ENCODE results near the gene PARP6. TPM values are rescaled to one million over a fixed set of nuclear protein-coding genes. Genes with fewer than 3 reads are reported as not detected.
A peak's percentile ranks its signal among the peaks of the same experiment; 100 is the strongest.

PARP6 gene
- total and polyA plus RNA-seq, 2 of the 8 experiments (the other 6 are each of a cell fraction or from before 2014, with no cell fraction given), result 39.8 to 45.3 TPM

- no peak for DNase-seq (ENCODE audit: low read depth in 1 of 2, low spot score in 2 of 2)
- H2BK20ac ChIP-seq (ENCODE audit: low read length), result no peak overlapping the region
Observed at GRCh38 chr15:72198356-72199204, 73.8 kb downstream of the PARP6 start.

More at GRCh38 chr15:72198356-72199204, 73.8 kb downstream of the PARP6 start:
- Histone ChIP-seq H3K79me1 (ENCODE audit: low read depth, low read length) (no peaks in the 10 kb centered on the region), H3K23me2 (ENCODE audit: low read depth, low read length) (peaks cover 9% of the 10 kb centered on the region), H4K5ac (ENCODE audit: insufficient read length, low read depth, low read length) (no peak overlapping the region), H3K27ac (ENCODE audit: low read depth, low read length) (no peak overlapping the region), H3K18ac (ENCODE audit: extremely low read depth, low read length) (no peak overlapping the region), H4K91ac (replicated peaks; ENCODE audit: insufficient read length, low read length) (no peak overlapping the region), H4K20me1 (replicated peaks in 1 of 2; ENCODE audit: control insufficient read depth in 1 of 2, insufficient read depth in 2 of 2, low read length in 2 of 2) (peaks cover 21 to 26% of the 10 kb centered on the region in 2 experiments), H3K9ac (replicated peaks in 1 of 4; ENCODE audit: extremely low read depth in 1 of 4, low read depth in 3 of 4, low read length in 3 of 4) (no peak overlapping the region), H4K8ac (ENCODE audit: extremely low read depth, insufficient read depth, low read length) (no peak overlapping the region), H3K14ac (ENCODE audit: insufficient read length) (no peak overlapping the region), H3K4me3 (ENCODE audit: extremely low read depth in 1 of 4, insufficient read depth in 2 of 4, low read depth in 3 of 4, low read length in 4 of 4) (peak overlapping the region in 1 of 4 experiments; percentile 56; a peak in 2 of 8 replicates), H2AK5ac (ENCODE audit: low read depth, low read length) (no peak overlapping the region), H3K79me2 (ENCODE audit: control insufficient read depth in 1 of 2, insufficient read depth in 2 of 2, low read length in 2 of 2) (no peaks in the 10 kb centered on the region), H3K4me1 (replicated peaks in 1 of 4; ENCODE audit: control insufficient read depth in 3 of 4, insufficient read depth in 4 of 4, low read length in 3 of 4) (peaks cover 2 to 8% (median 4%) of the 10 kb centered on the region in 4 experiments; a peak in 6 of 7 replicates), H3K23ac (ENCODE audit: insufficient read length) (no peak overlapping the region), H3K56ac (replicated peaks; ENCODE audit: insufficient read length, low read depth, low read length) (no peak overlapping the region), H2BK120ac (replicated peaks; ENCODE audit: low read depth, low read length) (no peak overlapping the region), H3K27me3 (replicated peaks in 1 of 4; ENCODE audit: control insufficient read depth in 3 of 4, extremely low read depth in 1 of 4, insufficient read depth in 3 of 4, low read length in 3 of 4) (peaks cover 7 to 21% (median 17%) of the 10 kb centered on the region in 4 experiments; a peak in 6 of 7 replicates), H3K4me2 (ENCODE audit: insufficient read depth in 1 of 2, low read depth in 2 of 2, low read length in 2 of 2) (peak overlapping the region; percentile 74 to 85), H2AFZ (ENCODE audit: low read length) (no peak overlapping the region), H3K4ac (replicated peaks; ENCODE audit: insufficient read length, low read depth, low read length) (no peak overlapping the region), H2BK15ac (ENCODE audit: low read length) (no peak overlapping the region), H2BK5ac (ENCODE audit: low read depth, low read length) (no peak overlapping the region), H3K36me3 (ENCODE audit: control insufficient read depth in 2 of 4, insufficient read depth in 4 of 4, low read length in 3 of 4) (peaks cover 32 to 47% (median 45%) of the 10 kb centered on the region in 4 experiments), H3K9me3 (ENCODE audit: insufficient read depth in 2 of 2, low read depth in 1 of 2, low read length in 1 of 2) (no peaks in the 10 kb centered on the region), H2BK12ac (ENCODE audit: low read depth, low read length) (no peak overlapping the region)
- CTCF ChIA-PET (ENCODE audit: partially characterized antibody), result interaction anchor here (0.7 to 4.3 kb wide), 15 partner anchors 10 to 396 kb away, joined by 3 to 32 read pairs (median 5); partner anchors contain the start of gene PKM
- WGBS, 2 experiments (ENCODE audit: extremely low coverage in 1 of 2, insufficient coverage in 1 of 2, insufficient read length in 1 of 2, insufficient replicate concordance in 2 of 2, low coverage in 1 of 2, low lambda C conversion rate in 2 of 2, missing lambda C conversion rate in 1 of 2), result 81% methylated on average over 9 of the region's 11 CpGs; no CpG with 5 or more reads in 1 of the 2 experiments
- FAIRE-seq, result no peak
- POLR2A ChIA-PET (ENCODE audit: partially characterized antibody), result interaction anchor here (0.8 to 4.4 kb wide), 13 partner anchors 8 to 294 kb away, joined by 3 to 33 read pairs (median 4); partner anchors contain the start of genes MYO9A, PKM and SENP8
- TF ChIP-seq POLR2A (IDR thresholded peaks at IDR 0.05; ENCODE audit: control extremely low read depth in 1 of 2, low read depth in 2 of 2, low read length in 2 of 2) (peak in 1 of 2 experiments; percentile 67; a peak in 1 of 3 replicates), SP4 (IDR thresholded peaks at IDR 0.05; ENCODE audit: low read length) (no peak), SIX5 (IDR thresholded peaks at IDR 0.05; ENCODE audit: low read depth, low read length) (0 out of 2 replicates have a peak, but pooled peaks have one; percentile 20)

Measured in H1 (cell line).